WI38 (cell line): ENCODE results near the gene ACTR3.
"Not testable (repeated sequence)": the region's sequence is repeated elsewhere in the genome, so short reads cannot be mapped to it uniquely, and the experiment has no call there.

Experiments
- H3K4me3 ChIP-seq: 2 replicates; pipeline ENCODE4 v1.5.1; 2011; ENCODE audit warnings: low read depth, mild to moderate bottlenecking, control low read depth, low read length
- CTCF ChIP-seq: IDR thresholded peaks from 2 replicates; pipeline ENCODE4 v1.5.1; 2012; ENCODE audit warnings: low read depth, mild to moderate bottlenecking, control low read depth, low read length

The ACTR3 gene

GRCh38 chr2:113889471-113890252, at the start of gene ACTR3:
Gene ACTR3, plus strand, starts transcription at chr2:113890089. Its CDS starts 191 bp downstream, at chr2:113890280.
- TF ChIP-seq CTCF = no peak
- H3K4me3 ChIP-seq = peak within 1 kb of the TSS; percentile 91

DNA sequence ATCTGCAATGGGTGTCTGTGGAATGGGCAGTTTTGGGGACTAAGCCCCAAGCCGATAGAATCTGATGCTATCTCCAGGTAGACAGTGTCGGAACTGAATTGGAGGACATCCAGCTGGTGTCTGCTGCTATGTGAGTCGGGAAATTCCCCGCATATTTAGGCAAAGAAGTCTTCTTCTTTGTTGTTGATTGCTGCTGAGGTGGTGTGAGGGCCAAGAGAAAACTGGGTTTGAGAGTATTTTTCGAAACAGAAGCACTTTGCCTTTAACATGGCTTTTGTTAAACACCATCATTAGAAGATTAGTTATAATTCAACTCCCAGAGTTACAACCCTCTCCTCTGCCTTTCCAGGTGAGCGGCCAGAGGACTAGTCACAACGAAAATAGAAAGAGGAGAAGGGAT, 49.4 kb upstream of the ACTR3 start:
- no peak for TF ChIP-seq CTCF
- no peak overlapping the region for H3K4me3 ChIP-seq

- no peak overlapping the region for H3K4me3 ChIP-seq
- no peak for TF ChIP-seq CTCF
Measured at GRCh38 chr2:113842919-113843736, 46.8 kb upstream of the ACTR3 start.

GRCh38 chr2:113843737-113844050, 46.2 kb upstream of the ACTR3 start:
- not testable (repeated sequence) for H3K4me3 ChIP-seq

DNA sequence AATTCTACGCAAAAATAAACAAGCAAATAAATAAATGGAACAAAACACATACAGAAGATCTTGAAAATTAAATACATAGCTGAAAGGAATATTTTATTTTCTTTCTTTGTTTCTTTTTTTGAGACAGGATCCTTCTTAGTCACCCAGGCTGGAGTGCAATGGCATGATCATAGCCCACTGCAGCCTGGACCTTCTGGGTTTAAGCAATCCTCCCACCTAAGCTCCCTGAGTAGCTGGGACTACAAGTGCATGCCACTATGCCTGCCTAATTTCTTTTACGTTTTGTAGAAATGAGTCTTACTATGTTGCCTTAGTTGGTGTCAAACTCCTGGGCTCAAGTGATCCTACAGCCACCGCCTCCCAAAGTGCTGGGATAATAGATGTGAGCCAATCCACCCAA, 44.6 kb upstream of the ACTR3 start:
- TF ChIP-seq CTCF = no peak
- no peak overlapping the region for H3K4me3 ChIP-seq

GRCh38 chr2:113845796-113846195, 44.1 kb upstream of the ACTR3 start:
- H3K4me3 ChIP-seq = not testable (repeated sequence)

GRCh38 chr2:113846429-113846828, 43.5 kb upstream of the ACTR3 start:
- TF ChIP-seq CTCF = no peak
- H3K4me3 ChIP-seq = no peak overlapping the region

- no peak overlapping the region for H3K4me3 ChIP-seq
- TF ChIP-seq CTCF = no peak
Measured at GRCh38 chr2:113847144-113847543, 42.7 kb upstream of the ACTR3 start.
